ENCODE data around the gene SP2.

SP2 gene

DNA sequence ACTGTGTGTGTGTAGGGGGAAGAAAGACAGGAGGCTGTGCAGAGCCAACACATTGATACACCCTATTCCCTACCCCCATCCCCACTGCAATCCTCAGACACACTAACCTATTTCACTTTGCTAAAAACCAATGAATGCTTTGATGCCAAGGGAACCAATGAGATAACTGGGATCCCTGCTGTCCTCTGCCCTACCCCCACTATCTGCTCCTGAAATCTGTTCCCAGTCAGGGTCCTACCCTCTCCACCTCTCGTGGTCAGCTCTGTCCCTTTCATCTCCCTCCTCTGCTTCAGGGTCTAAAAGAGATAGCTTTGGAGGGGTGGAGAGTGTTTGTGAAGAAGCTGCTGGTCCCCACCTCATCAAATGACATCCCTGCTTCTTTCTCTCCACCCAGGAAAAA is 26.0 kb upstream of the SP2 start:
- no peak for DNase-seq (ENCODE audit: low read depth)
- H3K4me3 ChIP-seq (ENCODE audit: low read length), result no peak overlapping the region
- TF ChIP-seq CTCF (IDR thresholded peaks at IDR 0.05; ENCODE audit: insufficient read depth, low read depth, low read length, missing control alignments), result no peak

DNA sequence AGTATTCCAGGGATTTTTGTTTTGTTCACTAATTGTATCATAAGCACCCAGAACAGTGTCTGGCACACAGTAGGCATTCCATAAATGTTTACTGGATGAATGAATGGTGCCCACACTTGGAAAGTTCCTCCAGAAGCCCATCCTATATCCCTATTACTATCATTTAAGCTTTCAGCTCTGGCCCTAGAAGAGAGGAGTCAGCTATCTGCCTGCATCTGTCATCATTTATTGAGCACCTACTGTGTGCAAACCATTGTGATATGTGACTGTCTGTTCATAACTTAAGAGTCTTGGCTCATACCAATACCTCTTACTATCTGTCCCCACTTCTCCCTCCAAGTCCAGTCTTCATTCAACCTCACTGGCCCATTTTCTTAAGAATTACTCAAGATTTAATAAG is 25.0 kb upstream of the SP2 start:
- TF ChIP-seq CTCF (IDR thresholded peaks at IDR 0.05; ENCODE audit: insufficient read depth, low read depth, low read length, missing control alignments), result no peak
- DNase-seq (ENCODE audit: low read depth), result no peak
- H3K4me3 ChIP-seq (ENCODE audit: low read length), result no peak overlapping the region

DNA sequence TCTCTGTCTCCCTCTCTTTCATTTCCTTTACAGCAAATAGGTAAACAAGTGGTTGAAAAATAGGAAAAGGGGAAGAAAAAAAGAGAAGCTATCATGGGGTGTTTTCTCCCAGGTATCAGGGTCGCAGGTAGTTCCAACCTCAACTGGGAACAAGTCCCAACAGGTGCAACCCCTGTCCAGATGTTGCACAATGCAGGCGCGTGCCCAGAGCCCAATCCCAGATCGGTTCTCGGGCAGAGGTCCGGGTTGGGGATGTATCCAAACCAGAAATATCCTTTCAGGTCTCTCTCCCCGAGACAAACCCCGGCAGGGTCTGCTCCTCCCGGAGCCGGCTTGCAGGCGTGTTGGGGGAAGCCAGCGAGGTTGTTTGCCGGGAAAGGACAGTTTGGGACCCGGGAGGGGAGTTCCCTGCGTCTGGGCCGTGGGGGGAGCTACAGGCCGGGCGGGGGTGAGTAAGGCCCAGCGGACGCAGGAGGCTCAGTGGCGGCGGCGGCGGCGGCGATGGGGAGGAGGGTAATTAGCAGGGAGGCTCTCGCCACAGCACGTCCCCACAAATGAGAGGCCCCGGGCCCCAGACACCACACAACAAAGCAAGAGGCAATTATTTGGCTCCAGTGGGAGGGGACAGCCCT is 23.9 kb upstream of the SP2 start:
- DNase-seq (ENCODE audit: low read depth), result peak; percentile 56
- TF ChIP-seq CTCF (IDR thresholded peaks at IDR 0.05; ENCODE audit: insufficient read depth, low read depth, low read length, missing control alignments), result no peak
- no peak overlapping the region for H3K4me3 ChIP-seq (ENCODE audit: low read length)

DNA sequence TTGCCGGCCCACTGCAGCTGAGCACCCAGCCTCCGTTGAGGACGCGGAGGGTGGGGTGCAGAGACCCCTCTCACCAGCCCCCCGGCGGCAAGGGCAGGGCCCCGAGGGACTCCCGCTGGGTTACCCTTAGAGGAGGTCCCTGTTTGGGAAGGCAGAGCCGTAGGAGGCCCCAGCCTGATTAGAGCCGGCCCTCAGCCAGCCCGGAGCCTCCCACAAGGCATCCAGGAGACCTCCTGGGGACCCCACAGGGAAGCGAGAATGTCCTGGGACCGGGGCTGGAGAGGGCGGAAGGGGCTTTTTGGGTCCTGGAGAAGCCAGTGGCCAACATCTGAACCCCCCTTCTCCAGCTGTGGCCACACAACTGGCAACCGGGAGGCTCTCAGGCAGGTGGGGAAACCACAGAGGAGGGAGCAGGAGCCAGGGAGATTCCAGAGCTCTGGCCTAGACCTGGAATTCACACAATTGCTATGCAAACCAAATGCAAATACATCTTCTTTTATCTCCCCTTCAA is 23.3 kb upstream of the SP2 start:
- no peak for TF ChIP-seq CTCF (IDR thresholded peaks at IDR 0.05; ENCODE audit: insufficient read depth, low read depth, low read length, missing control alignments)
- H3K4me3 ChIP-seq (ENCODE audit: low read length), result no peak overlapping the region
- DNase-seq (ENCODE audit: low read depth), result no peak

- no peak overlapping the region for H3K4me3 ChIP-seq (ENCODE audit: low read length)
- no peak for TF ChIP-seq CTCF (IDR thresholded peaks at IDR 0.05; ENCODE audit: insufficient read depth, low read depth, low read length, missing control alignments)
- DNase-seq (ENCODE audit: low read depth), result no peak
These were observed 22.6 kb upstream of the SP2 start for GRCh38 chr17:47873200-47874090.

GRCh38 chr17:47875011-47875985 is 20.7 kb upstream of the SP2 start:
- TF ChIP-seq CTCF (IDR thresholded peaks at IDR 0.05; ENCODE audit: insufficient read depth, low read depth, low read length, missing control alignments), result no peak
- no peak for DNase-seq (ENCODE audit: low read depth)
- no peak overlapping the region for H3K4me3 ChIP-seq (ENCODE audit: low read length)

Data from epithelial cell of esophagus (primary cell).